PC-3 (cell line): ENCODE measurements around the gene CACNA1H.

Experiments
- CTCF ChIP-seq: fragments of 300-600 bp; sonication (generic); conservative IDR thresholded peaks from 2 replicates; pipeline ENCODE4 v1.5.1; 2017; ENCODE audit warnings: antibody characterized with exemption, low read depth, mild to moderate bottlenecking, low read length
- EZH2phosphoT487 ChIP-seq: fragments of 300-600 bp; sonication (generic); IDR thresholded peaks from 2 replicates; pipeline ENCODE4 v1.6.1; 2018; ENCODE audit warnings: mild to moderate bottlenecking, antibody characterized with exemption, low read length, borderline replicate concordance

DNA sequence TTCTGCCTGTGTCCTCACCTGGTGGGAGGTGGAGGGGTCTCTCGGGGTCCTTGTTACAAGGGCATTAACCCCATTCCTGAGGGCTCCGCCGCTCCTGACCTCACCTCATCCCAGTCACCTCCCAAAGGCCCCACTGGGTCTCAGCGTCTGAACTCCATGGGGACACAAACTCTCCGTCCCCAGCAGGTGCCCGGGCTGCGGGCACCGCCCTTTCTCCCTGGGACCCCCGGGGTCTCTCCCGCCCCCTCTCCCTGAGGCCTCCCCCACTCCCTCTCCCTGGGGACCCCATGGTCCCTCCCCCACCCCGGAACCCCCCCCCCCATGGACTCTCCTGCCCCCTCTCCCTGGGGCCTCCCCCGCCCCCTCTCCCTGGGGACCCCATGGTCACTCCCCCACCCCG, 24.8 kb downstream of the CACNA1H start:
- TF ChIP-seq CTCF = no peak
- TF ChIP-seq EZH2phosphoT487 = no peak
